SU-DHL-6 (cell line): ENCODE data around the gene EEIG2.

ENCODE experiments used
- H2AFZ ChIP-seq: fragments of 200-600 bp; sonication (generic); 2 replicates; pipeline ENCODE4 v1.6.1; 2014; ENCODE audit warnings: low read depth, mild to moderate bottlenecking, moderate library complexity, mixed read lengths, antibody characterized with exemption, low read length; ENCODE audit not compliant: severe bottlenecking
- H3F3A ChIP-seq: fragments of 200-600 bp; shearing (Covaris generic); 2 replicates; pipeline ENCODE4 v1.6.0; 2016; ENCODE audit warnings: antibody characterized with exemption, mild to moderate bottlenecking; ENCODE audit not compliant: insufficient read depth
- H3K27ac ChIP-seq: fragments of 200-600 bp; sonication (generic); 2 replicates; pipeline ENCODE4 v1.5.1; 2016; ENCODE audit warnings: low read depth, mild to moderate bottlenecking, low read length, moderate library complexity, mixed read lengths
- H3K27me3 ChIP-seq: fragments of 200-600 bp; sonication (generic), shearing (Covaris generic); 2 replicates; pipeline ENCODE4 v1.6.0; 2014; ENCODE audit warnings: mild to moderate bottlenecking, low read length
- H3K36me3 ChIP-seq: fragments of 200-600 bp; sonication (generic); 2 replicates; pipeline ENCODE4 v1.6.1; 2014; ENCODE audit warnings: mild to moderate bottlenecking, low read length, mixed read lengths
- H3K4me2 ChIP-seq: fragments of 300-600, 200-600 bp; shearing (Covaris generic), sonication (generic); 2 replicates; pipeline ENCODE4 v1.6.0; 2014; ENCODE audit warnings: low read length, low read depth, mild to moderate bottlenecking; ENCODE audit not compliant: poor library complexity, severe bottlenecking
- H3K4me3 ChIP-seq: fragments of 200-600 bp; sonication (generic); 2 replicates; pipeline ENCODE4 v1.5.1; 2014; ENCODE audit warnings: antibody characterized with exemption, low read length, mild to moderate bottlenecking, mixed read lengths; ENCODE audit not compliant: insufficient read depth, poor library complexity, severe bottlenecking
- H3K79me2 ChIP-seq: fragments of 200-600 bp; sonication (generic); 2 replicates; pipeline ENCODE4 v1.6.1; 2014; ENCODE audit warnings: mild to moderate bottlenecking, low read length, moderate library complexity; ENCODE audit not compliant: insufficient read depth
- H3K9ac ChIP-seq: fragments of 200-600 bp; sonication (generic); 2 replicates; pipeline ENCODE4 v1.7.0; 2014; ENCODE audit warnings: mild to moderate bottlenecking, low read length
- H3K9me2 ChIP-seq: fragments of 200-600 bp; sonication (generic); replicated peaks from 2 replicates; pipeline ENCODE4 v1.6.1; 2014; ENCODE audit warnings: low read length; ENCODE audit not compliant: insufficient read depth
- H3K9me3 ChIP-seq: fragments of 200-600 bp; sonication (generic); 2 replicates; pipeline ENCODE4 v1.6.1; 2014; ENCODE audit warnings: low read length, mixed read lengths; ENCODE audit not compliant: insufficient read depth
- H4K20me1 ChIP-seq: fragments of 200-600 bp; sonication (generic); 2 replicates; pipeline ENCODE4 v1.6.1; 2014; ENCODE audit warnings: low read depth, mild to moderate bottlenecking, antibody characterized with exemption, low read length, moderate library complexity, mixed read lengths
- EZH2phosphoT487 ChIP-seq: fragments of 200-600 bp; sonication (generic), shearing (Covaris generic); conservative IDR thresholded peaks from 2 replicates; pipeline ENCODE4 v1.6.1; 2018; ENCODE audit warnings: mild to moderate bottlenecking, antibody characterized with exemption, low read length, moderate library complexity, mixed read lengths
- TF ChIP-seq, protein P1 (sequence below): fragments of 200-600 bp; sonication (generic); IDR thresholded peaks from one replicate; pipeline ENCODE4 v1.5.1; 2017; ENCODE audit warnings: antibody characterized with exemption, mild to moderate bottlenecking, low read length, moderate library complexity; ENCODE audit not compliant: insufficient read depth, poor library complexity, severe bottlenecking

EEIG2 gene

GRCh38 chr1:108598340-108598739 lies 38.4 kb downstream of the EEIG2 start:
- H3K9me2 ChIP-seq, result no peaks in the 10 kb centered on the region
- H4K20me1 ChIP-seq, result no peaks in the 10 kb centered on the region
- no peak overlapping the region for H2AFZ ChIP-seq
- H3K27me3 ChIP-seq, result no peaks in the 10 kb centered on the region
- no peaks in the 10 kb centered on the region for H3K36me3 ChIP-seq
- no peaks in the 10 kb centered on the region for H3K79me2 ChIP-seq
- no peak overlapping the region for H3K4me2 ChIP-seq
- no peak overlapping the region for H3K4me3 ChIP-seq
- H3F3A ChIP-seq, result no peaks in the 10 kb centered on the region
- no peak overlapping the region for H3K9ac ChIP-seq
- TF ChIP-seq, protein P1, sequence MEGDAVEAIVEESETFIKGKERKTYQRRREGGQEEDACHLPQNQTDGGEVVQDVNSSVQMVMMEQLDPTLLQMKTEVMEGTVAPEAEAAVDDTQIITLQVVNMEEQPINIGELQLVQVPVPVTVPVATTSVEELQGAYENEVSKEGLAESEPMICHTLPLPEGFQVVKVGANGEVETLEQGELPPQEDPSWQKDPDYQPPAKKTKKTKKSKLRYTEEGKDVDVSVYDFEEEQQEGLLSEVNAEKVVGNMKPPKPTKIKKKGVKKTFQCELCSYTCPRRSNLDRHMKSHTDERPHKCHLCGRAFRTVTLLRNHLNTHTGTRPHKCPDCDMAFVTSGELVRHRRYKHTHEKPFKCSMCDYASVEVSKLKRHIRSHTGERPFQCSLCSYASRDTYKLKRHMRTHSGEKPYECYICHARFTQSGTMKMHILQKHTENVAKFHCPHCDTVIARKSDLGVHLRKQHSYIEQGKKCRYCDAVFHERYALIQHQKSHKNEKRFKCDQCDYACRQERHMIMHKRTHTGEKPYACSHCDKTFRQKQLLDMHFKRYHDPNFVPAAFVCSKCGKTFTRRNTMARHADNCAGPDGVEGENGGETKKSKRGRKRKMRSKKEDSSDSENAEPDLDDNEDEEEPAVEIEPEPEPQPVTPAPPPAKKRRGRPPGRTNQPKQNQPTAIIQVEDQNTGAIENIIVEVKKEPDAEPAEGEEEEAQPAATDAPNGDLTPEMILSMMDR, result no peak
- no peak for TF ChIP-seq EZH2phosphoT487
- H3K27ac ChIP-seq, result no peak overlapping the region
- no peaks in the 10 kb centered on the region for H3K9me3 ChIP-seq

DNA sequence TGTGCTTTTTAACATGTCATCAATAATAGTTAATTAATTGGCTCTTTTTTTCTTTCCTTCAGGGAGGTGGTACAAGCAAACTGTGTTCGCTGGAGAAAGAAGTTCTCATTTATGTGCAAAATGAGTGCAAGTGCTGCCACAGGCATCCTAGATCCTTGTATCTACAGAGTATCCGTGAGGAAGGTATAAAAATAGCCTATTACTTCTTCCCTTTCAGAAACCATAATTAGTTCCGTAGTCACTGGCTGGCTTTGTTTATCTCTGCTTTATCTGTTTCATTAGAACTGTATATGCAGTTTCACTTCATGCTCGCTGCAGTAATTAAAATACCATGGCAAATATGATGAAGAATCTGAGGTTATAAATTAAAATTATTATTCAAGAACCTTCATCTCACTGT lies 40.6 kb downstream of the EEIG2 start:
- Histone ChIP-seq H3K79me2 (no peaks in the 10 kb centered on the region), H3K36me3 (no peaks in the 10 kb centered on the region), H3K4me3 (no peak overlapping the region), H3K9ac (no peak overlapping the region), H3K9me2 (no peaks in the 10 kb centered on the region), H3K4me2 (no peak overlapping the region), H3F3A (no peaks in the 10 kb centered on the region), H3K9me3 (no peaks in the 10 kb centered on the region), H2AFZ (no peak overlapping the region), H3K27ac (no peak overlapping the region), H3K27me3 (no peaks in the 10 kb centered on the region), H4K20me1 (no peaks in the 10 kb centered on the region)
- TF ChIP-seq, protein P1, result no peak
- no peak for TF ChIP-seq EZH2phosphoT487

DNA sequence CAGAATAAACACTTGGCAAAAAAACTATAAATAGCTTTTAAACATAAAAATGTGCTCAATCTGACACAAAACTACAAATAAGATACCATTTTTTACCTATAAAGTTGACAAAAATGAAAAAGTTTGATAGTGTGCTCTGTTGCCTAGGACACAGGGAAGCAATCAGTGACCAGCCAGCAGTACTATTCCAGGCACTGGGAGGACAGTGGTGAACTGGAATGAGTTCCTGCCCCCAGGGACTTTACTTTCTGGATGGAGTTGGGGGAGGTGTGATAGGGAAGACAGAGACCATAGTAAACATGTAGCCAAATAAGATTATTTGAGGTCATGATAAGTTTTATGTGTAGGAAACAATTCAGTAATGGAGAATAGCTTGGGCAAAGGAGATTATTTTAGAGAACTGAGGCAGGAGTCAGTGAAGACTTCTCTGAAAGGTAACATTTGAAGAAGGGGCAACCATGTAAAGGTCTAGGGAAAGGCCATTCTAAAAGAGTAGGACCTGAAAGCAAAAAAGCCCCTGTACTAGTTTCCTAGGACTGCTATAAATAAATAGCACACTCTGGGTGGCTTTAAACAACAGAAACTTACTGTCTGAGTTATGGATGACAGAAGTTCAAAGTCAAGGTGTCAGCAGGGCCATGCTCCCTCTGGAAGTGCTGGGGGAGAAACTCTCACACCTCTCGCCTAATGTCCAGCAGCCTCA lies 42.0 kb downstream of the EEIG2 start:
- TF ChIP-seq, protein P1, result no peak
- TF ChIP-seq EZH2phosphoT487, result no peak
- Histone ChIP-seq H3K79me2 (no peaks in the 10 kb centered on the region), H3K9me2 (no peaks in the 10 kb centered on the region), H4K20me1 (no peaks in the 10 kb centered on the region), H3K4me3 (no peak overlapping the region), H3F3A (no peaks in the 10 kb centered on the region), H3K9me3 (no peaks in the 10 kb centered on the region), H3K27me3 (no peaks in the 10 kb centered on the region), H2AFZ (no peak overlapping the region), H3K9ac (no peak overlapping the region), H3K36me3 (no peaks in the 10 kb centered on the region), H3K4me2 (no peak overlapping the region), H3K27ac (no peak overlapping the region)
